Left ventricle myocardium inferior (tissue), 1 donor: ENCODE data around the gene MICAL2. TPM values are rescaled to one million over a fixed set of nuclear protein-coding genes. Genes with fewer than 3 reads are reported as not detected.
A peak's percentile ranks its signal among the peaks of the same experiment; 100 is the strongest.

ENCODE experiments used
- DNase-seq: peaks from one replicate; pipeline ENCODE4 v3.0.0-alpha.2; 2020
- H3K27ac ChIP-seq: fragments of 200-600 bp; replicated peaks from 2 replicates; pipeline ENCODE4 v1.8.0; 2021
- H3K27me3 ChIP-seq: fragments of 200-600 bp; 2 replicates; pipeline ENCODE4 v1.8.0; 2021; ENCODE audit warnings: low read depth
- H3K36me3 ChIP-seq: fragments of 200-600 bp; 2 replicates; pipeline ENCODE4 v1.8.0; 2021
- H3K4me1 ChIP-seq: fragments of 200-600 bp; 2 replicates; pipeline ENCODE4 v1.8.0; 2021
- H3K4me3 ChIP-seq: fragments of 200-600 bp; 2 replicates; pipeline ENCODE4 v1.8.0; 2021; ENCODE audit warnings: mild to moderate bottlenecking, moderate library complexity
- H3K9me3 ChIP-seq: fragments of 200-600 bp; replicated peaks from 2 replicates; pipeline ENCODE4 v1.8.0; 2021
- CTCF ChIP-seq: fragments of 200-600 bp; IDR thresholded peaks from 2 replicates; pipeline ENCODE4 v1.8.0; 2021; ENCODE audit warnings: antibody characterized with exemption, mild to moderate bottlenecking, borderline replicate concordance
- intact Hi-C: fragments of 100-400 bp; cut with micrococcal nuclease; formaldehyde crosslinking; loops from one replicate; pipeline ENCODE4 v1.11.0; 2022
- total RNA-seq: library from RNA; stranded (reverse); fragmentation: NEBNext Ultra II Directional; extraction: Animal tissue kit (Norgen Biotek cat#: 25700); gene quantifications from one replicate; pipeline ENCODE4 v1.2.1, GENCODE V29; 2021
- donor health status: DM: no; HTN: yes; CAD: no; lungs with severe emphysema.

The MICAL2 gene
- total RNA-seq, 1 donor from 2014 or later: 85.0 TPM

DNA sequence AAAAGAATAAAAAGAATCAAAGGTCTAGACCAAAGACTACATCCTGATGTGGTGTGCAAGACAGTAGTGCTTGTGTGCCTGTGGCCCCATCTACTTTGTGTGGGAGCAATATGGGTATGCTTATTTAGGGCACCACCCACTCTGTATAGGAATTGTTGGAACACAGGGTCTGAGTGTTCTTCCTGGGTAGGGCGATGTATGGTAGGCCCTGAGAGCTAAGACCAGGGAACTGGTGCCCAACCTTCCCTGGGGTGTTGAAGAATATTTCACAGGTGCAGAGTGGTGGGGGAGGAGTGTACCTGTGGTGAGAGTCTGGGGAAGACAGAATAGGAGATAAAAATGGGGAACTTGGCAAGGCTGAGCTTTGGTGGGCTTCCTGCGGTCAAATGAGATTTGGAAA lies 41.9 kb downstream of the MICAL2 start:
- Histone ChIP-seq H3K4me1 (peaks cover 54% of the 10 kb centered on the region), H3K9me3 (no peaks in the 10 kb centered on the region), H3K36me3 (peaks cover 11% of the 10 kb centered on the region), H3K27ac (no peak overlapping the region), H3K27me3 (no peaks in the 10 kb centered on the region), H3K4me3 (no peak overlapping the region)
- no peak for TF ChIP-seq CTCF
- no peak for DNase-seq
- intact Hi-C loops: no loop called here

- H3K9me3 ChIP-seq: no peaks in the 10 kb centered on the region
Measured at GRCh38 chr11:12154871-12155668, 44.7 kb downstream of the MICAL2 start.

GRCh38 chr11:12155696-12156095 lies 45.3 kb downstream of the MICAL2 start:
- no peak for TF ChIP-seq CTCF
- Histone ChIP-seq H3K9me3 (no peaks in the 10 kb centered on the region), H3K36me3 (peaks cover 11% of the 10 kb centered on the region), H3K4me1 (peaks cover 72% of the 10 kb centered on the region), H3K27ac (peak overlapping the region; percentile 93), H3K4me3 (no peak overlapping the region), H3K27me3 (no peaks in the 10 kb centered on the region)
- intact Hi-C loops: no loop called here
- DNase-seq: no peak

More at GRCh38 chr11:12154871-12155668, 44.7 kb downstream of the MICAL2 start:
- TF ChIP-seq CTCF: no peak
- Histone ChIP-seq H3K4me3 (no peak overlapping the region), H3K36me3 (peaks cover 11% of the 10 kb centered on the region), H3K27me3 (no peaks in the 10 kb centered on the region), H3K27ac (no peak overlapping the region), H3K4me1 (peaks cover 72% of the 10 kb centered on the region)
- no peak for DNase-seq
- intact Hi-C loops: no loop called here

DNA sequence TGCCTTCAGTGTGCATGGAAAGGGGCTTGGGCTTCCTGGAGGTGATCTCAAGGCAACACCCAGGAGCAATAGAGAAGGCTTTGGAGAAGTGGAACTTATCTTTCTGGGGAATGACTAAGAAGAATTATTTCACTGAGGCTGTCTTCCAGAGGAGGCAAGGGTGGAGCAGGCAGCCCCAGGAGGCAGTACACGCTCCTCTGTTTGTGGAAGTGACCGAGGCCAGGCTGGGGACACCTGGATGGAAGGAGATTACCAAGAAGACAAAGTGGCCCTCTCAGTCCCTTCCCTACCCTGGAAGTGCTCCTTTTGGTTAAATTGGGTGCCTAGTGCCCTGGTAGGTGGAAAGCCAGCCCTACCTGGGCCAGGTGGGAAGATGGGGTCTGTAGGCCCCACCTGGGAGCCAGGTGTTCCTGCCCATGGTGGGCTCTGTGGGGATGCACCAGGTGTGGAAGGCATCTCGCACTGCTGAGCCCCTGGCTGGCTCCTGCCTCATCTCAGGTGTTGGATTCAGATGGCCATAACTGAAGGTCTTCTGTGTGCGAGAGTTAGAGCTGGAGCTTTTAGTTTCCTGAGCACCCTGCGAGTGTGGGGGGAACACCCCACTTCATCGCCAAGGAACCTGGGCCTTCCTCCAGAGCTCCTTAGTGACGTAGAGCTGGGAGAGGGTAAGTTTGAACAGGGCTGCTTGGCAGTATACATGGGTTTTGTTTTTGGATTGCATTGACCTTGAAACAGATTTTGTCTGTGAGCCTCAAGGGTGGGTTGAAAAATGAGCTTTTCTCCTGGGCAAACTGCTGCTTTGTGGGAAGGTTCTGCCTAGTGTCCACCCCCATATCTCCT lies 46.1 kb downstream of the MICAL2 start:
- peak overlapping the region; percentile 93 for H3K27ac ChIP-seq
- no peak for DNase-seq
- H3K36me3 ChIP-seq: peaks cover 11% of the 10 kb centered on the region
- H3K4me3 ChIP-seq: no peak overlapping the region
- H3K9me3 ChIP-seq: no peaks in the 10 kb centered on the region
- H3K4me1 ChIP-seq: peaks cover 72% of the 10 kb centered on the region
- intact Hi-C loops: no loop called here
- no peaks in the 10 kb centered on the region for H3K27me3 ChIP-seq
- TF ChIP-seq CTCF: no peak

DNA sequence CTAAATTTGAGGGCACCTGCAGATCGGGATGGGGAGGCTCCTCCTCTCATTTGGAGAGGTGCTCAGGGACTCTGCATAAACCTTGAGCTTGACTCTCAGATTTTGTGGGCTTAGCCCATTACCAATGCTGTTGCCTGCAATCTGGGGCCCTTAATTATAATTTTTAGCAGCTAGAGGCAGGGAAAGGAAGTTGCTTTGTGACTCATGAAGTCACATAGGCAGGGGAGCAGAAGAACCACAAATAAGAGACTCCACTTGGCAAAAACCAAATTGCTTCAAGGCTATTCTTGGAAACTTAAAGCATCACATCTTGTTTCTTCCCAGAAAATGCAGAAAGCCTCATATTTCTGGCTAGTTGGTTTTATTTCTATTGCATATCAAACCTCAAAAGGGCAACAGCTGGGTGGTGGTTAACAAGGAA lies 46.9 kb downstream of the MICAL2 start:
- Histone ChIP-seq H3K36me3 (peaks cover 13% of the 10 kb centered on the region), H3K9me3 (no peaks in the 10 kb centered on the region), H3K27ac (peak overlapping the region; percentile 93), H3K27me3 (no peaks in the 10 kb centered on the region), H3K4me3 (no peak overlapping the region), H3K4me1 (peaks cover 77% of the 10 kb centered on the region)
- intact Hi-C loops: no loop called here
- DNase-seq: no peak
- no peak for TF ChIP-seq CTCF
